ENCODE results near the gene LAMA2.

The LAMA2 gene

GRCh38 chr6:129335792-129336191 is 452.9 kb downstream of the LAMA2 start:
- DNase-seq = no peak

- DNase-seq = no peak
Observed at GRCh38 chr6:129338683-129339082, 455.7 kb downstream of the LAMA2 start.

GRCh38 chr6:129340983-129341382 is 458.0 kb downstream of the LAMA2 start:
- DNase-seq = no peak

GRCh38 chr6:129342243-129342642 is 459.3 kb downstream of the LAMA2 start:
- DNase-seq = no peak

GRCh38 chr6:129342796-129343195 is 459.9 kb downstream of the LAMA2 start:
- no peak for DNase-seq

GRCh38 chr6:129344379-129344778 is 461.4 kb downstream of the LAMA2 start:
- DNase-seq = no peak

GRCh38 chr6:129345890-129346289 is 463.0 kb downstream of the LAMA2 start:
- DNase-seq = no peak

GRCh38 chr6:129346964-129347363 is 464.0 kb downstream of the LAMA2 start:
- no peak for DNase-seq

- no peak for DNase-seq
Observed at GRCh38 chr6:129350278-129350677, 467.3 kb downstream of the LAMA2 start.

GRCh38 chr6:129351807-129352206 is 468.9 kb downstream of the LAMA2 start:
- DNase-seq = no peak

GRCh38 chr6:129353067-129353466 is 470.1 kb downstream of the LAMA2 start:
- no peak for DNase-seq

- DNase-seq = no peak
Observed at GRCh38 chr6:129356129-129356528, 473.2 kb downstream of the LAMA2 start.

- no peak for DNase-seq
Observed at GRCh38 chr6:129359811-129360681, 477.1 kb downstream of the LAMA2 start.

GRCh38 chr6:129360682-129360955 is 477.7 kb downstream of the LAMA2 start:
- no peak for DNase-seq

- no peak for DNase-seq
Observed at GRCh38 chr6:129364037-129364436, 481.1 kb downstream of the LAMA2 start.

- no peak for DNase-seq
Observed at GRCh38 chr6:129364767-129365166, 481.8 kb downstream of the LAMA2 start.

- DNase-seq = no peak
Observed at GRCh38 chr6:129368076-129368475, 485.1 kb downstream of the LAMA2 start.

- DNase-seq = no peak
Observed at GRCh38 chr6:129368970-129369369, 486.0 kb downstream of the LAMA2 start.

- no peak for DNase-seq
Observed at GRCh38 chr6:129369737-129370136, 486.8 kb downstream of the LAMA2 start.

- DNase-seq = peak; percentile 48
Observed at GRCh38 chr6:129370268-129370916, 487.5 kb downstream of the LAMA2 start.

GRCh38 chr6:129381885-129382284 is 498.9 kb downstream of the LAMA2 start:
- DNase-seq = no peak

GRCh38 chr6:129382916-129383315 is 500.0 kb downstream of the LAMA2 start:
- DNase-seq = no peak

GRCh38 chr6:129385117-129385516 is 502.2 kb downstream of the LAMA2 start:
- no peak for DNase-seq

- DNase-seq = no peak
Observed at GRCh38 chr6:129390900-129391299, 508.0 kb downstream of the LAMA2 start.

GRCh38 chr6:129393654-129394053 is 510.7 kb downstream of the LAMA2 start:
- DNase-seq = no peak

Measured in CD4-positive, alpha-beta T cell treated with Interleukin-10 for 1 hour (primary cell).